Measurements from ENCODE around the gene KATNIP.

KATNIP gene

GRCh38 chr16:27544671-27545070 lies 5.3 kb upstream of the KATNIP start:
- TF ChIP-seq CTCF (conservative IDR thresholded peaks at IDR 0.05; ENCODE audit: low read depth, low read length): no peak
- H3K4me2 ChIP-seq: no peak overlapping the region
- no peak overlapping the region for H3K4me3 ChIP-seq (IDR thresholded peaks at IDR 0.05; ENCODE audit: insufficient read depth, low read depth, low read length)
- no peak overlapping the region for H3K27ac ChIP-seq
- no peak overlapping the region for H3K9ac ChIP-seq
- no peaks in the 10 kb centered on the region for H4K20me1 ChIP-seq (ENCODE audit: insufficient read depth)
- no peak overlapping the region for H2AFZ ChIP-seq (ENCODE audit: low read depth)
- H3K4me1 ChIP-seq (ENCODE audit: low read depth, poor library complexity, severe bottlenecking): peaks cover 26% of the 10 kb centered on the region
- no peaks in the 10 kb centered on the region for H3K27me3 ChIP-seq (ENCODE audit: insufficient read depth, low read depth)
- peaks cover 26% of the 10 kb centered on the region for H3K79me2 ChIP-seq (ENCODE audit: insufficient read depth, low read depth)
- peaks cover 13% of the 10 kb centered on the region; the same call in 1 of the 2 replicates for H3K36me3 ChIP-seq (ENCODE audit: insufficient read depth)

GRCh38 chr16:27547134-27547533 lies 2.8 kb upstream of the KATNIP start:
- peaks cover 37% of the 10 kb centered on the region for H3K79me2 ChIP-seq (ENCODE audit: insufficient read depth, low read depth)
- H3K4me2 ChIP-seq: peak overlapping the region; percentile 78
- no peaks in the 10 kb centered on the region for H4K20me1 ChIP-seq (ENCODE audit: insufficient read depth)
- H3K9ac ChIP-seq: no peak overlapping the region
- H3K4me1 ChIP-seq (ENCODE audit: low read depth, poor library complexity, severe bottlenecking): peaks cover 34% of the 10 kb centered on the region
- no peak overlapping the region for H3K4me3 ChIP-seq (IDR thresholded peaks at IDR 0.05; ENCODE audit: insufficient read depth, low read depth, low read length)
- TF ChIP-seq CTCF (conservative IDR thresholded peaks at IDR 0.05; ENCODE audit: low read depth, low read length): no peak
- no peaks in the 10 kb centered on the region for H3K27me3 ChIP-seq (ENCODE audit: insufficient read depth, low read depth)
- H3K36me3 ChIP-seq (ENCODE audit: insufficient read depth): no peaks in the 10 kb centered on the region; the same call in 1 of the 2 replicates
- peak overlapping the region; percentile 12; the same call in 1 of the 2 replicates for H3K27ac ChIP-seq
- H2AFZ ChIP-seq (ENCODE audit: low read depth): no peak overlapping the region

GRCh38 chr16:27547851-27548250 lies 2.1 kb upstream of the KATNIP start:
- H4K20me1 ChIP-seq (ENCODE audit: insufficient read depth): no peaks in the 10 kb centered on the region
- H3K27me3 ChIP-seq (ENCODE audit: insufficient read depth, low read depth): no peaks in the 10 kb centered on the region
- peaks cover 37% of the 10 kb centered on the region for H3K79me2 ChIP-seq (ENCODE audit: insufficient read depth, low read depth)
- no peak overlapping the region for H3K27ac ChIP-seq
- peaks cover 34% of the 10 kb centered on the region for H3K4me1 ChIP-seq (ENCODE audit: low read depth, poor library complexity, severe bottlenecking)
- H3K4me3 ChIP-seq (IDR thresholded peaks at IDR 0.05; ENCODE audit: insufficient read depth, low read depth, low read length): no peak overlapping the region
- H3K9ac ChIP-seq: no peak overlapping the region
- no peaks in the 10 kb centered on the region for H3K36me3 ChIP-seq (ENCODE audit: insufficient read depth)
- H3K4me2 ChIP-seq: peak overlapping the region; percentile 78
- no peak overlapping the region for H2AFZ ChIP-seq (ENCODE audit: low read depth)
- TF ChIP-seq CTCF (conservative IDR thresholded peaks at IDR 0.05; ENCODE audit: low read depth, low read length): no peak

GRCh38 chr16:27549464-27549745 lies 539 bp upstream of the KATNIP start:
- Histone ChIP-seq H3K4me2 (peak overlapping the region; percentile 78), H3K9ac (peak overlapping the region; percentile 73; the same call in 1 of the 2 replicates), H3K27me3 (ENCODE audit: insufficient read depth, low read depth) (no peaks in the 10 kb centered on the region), H3K4me3 (IDR thresholded peaks at IDR 0.05; ENCODE audit: insufficient read depth, low read depth, low read length) (no peak overlapping the region), H3K79me2 (ENCODE audit: insufficient read depth, low read depth) (peaks cover 37% of the 10 kb centered on the region), H4K20me1 (ENCODE audit: insufficient read depth) (no peaks in the 10 kb centered on the region), H3K27ac (no peak overlapping the region), H2AFZ (ENCODE audit: low read depth) (peak overlapping the region; percentile 71; the same call in 1 of the 2 replicates), H3K36me3 (ENCODE audit: insufficient read depth) (no peaks in the 10 kb centered on the region), H3K4me1 (ENCODE audit: low read depth, poor library complexity, severe bottlenecking) (peaks cover 34% of the 10 kb centered on the region)
- TF ChIP-seq CTCF (conservative IDR thresholded peaks at IDR 0.05; ENCODE audit: low read depth, low read length): no peak

Measured in KMS-11 (cell line).